ENCODE results near the gene GAGE10. TPM values are rescaled to one million over a fixed set of nuclear protein-coding genes. Genes with fewer than 3 reads are reported as not detected.

The GAGE10 gene
- total RNA-seq, 1 donor from 2014 or later = not detected

DNA sequence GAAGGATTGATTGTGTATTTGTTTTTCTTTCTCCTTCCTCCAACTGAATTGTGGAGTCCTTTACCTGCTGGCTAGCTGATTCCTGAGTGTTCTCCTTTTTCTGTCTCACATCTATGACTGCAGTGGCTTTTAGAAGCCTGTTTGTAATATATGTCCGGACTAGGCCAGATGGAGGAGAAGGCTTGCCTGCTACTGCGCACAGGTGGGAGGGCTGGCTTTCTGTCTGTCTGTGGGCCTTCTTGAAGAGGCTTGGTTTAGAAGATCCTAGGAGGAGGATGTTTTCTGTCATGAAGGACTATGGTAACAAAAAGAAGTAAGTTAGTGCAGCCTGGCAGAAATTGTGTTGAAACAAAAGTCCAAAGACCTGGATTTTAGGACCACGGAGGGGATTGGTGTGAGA lies 25.4 kb upstream of the GAGE10 start:
- Histone ChIP-seq H3K27me3 (ENCODE audit: control insufficient read depth, insufficient read depth, low read length) (no peaks in the 10 kb centered on the region), H3K4me3 (ENCODE audit: low read depth, low read length) (no peak overlapping the region), H3K36me3 (ENCODE audit: control insufficient read depth, insufficient read depth, low read length) (no peaks in the 10 kb centered on the region)
- TF ChIP-seq, protein P1, sequence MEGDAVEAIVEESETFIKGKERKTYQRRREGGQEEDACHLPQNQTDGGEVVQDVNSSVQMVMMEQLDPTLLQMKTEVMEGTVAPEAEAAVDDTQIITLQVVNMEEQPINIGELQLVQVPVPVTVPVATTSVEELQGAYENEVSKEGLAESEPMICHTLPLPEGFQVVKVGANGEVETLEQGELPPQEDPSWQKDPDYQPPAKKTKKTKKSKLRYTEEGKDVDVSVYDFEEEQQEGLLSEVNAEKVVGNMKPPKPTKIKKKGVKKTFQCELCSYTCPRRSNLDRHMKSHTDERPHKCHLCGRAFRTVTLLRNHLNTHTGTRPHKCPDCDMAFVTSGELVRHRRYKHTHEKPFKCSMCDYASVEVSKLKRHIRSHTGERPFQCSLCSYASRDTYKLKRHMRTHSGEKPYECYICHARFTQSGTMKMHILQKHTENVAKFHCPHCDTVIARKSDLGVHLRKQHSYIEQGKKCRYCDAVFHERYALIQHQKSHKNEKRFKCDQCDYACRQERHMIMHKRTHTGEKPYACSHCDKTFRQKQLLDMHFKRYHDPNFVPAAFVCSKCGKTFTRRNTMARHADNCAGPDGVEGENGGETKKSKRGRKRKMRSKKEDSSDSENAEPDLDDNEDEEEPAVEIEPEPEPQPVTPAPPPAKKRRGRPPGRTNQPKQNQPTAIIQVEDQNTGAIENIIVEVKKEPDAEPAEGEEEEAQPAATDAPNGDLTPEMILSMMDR (IDR thresholded peaks at IDR 0.05; ENCODE audit: insufficient read depth, low read length, poor library complexity, severe bottlenecking) = no peak
- DNase-seq (ENCODE audit: low read depth) = no peak

DNA sequence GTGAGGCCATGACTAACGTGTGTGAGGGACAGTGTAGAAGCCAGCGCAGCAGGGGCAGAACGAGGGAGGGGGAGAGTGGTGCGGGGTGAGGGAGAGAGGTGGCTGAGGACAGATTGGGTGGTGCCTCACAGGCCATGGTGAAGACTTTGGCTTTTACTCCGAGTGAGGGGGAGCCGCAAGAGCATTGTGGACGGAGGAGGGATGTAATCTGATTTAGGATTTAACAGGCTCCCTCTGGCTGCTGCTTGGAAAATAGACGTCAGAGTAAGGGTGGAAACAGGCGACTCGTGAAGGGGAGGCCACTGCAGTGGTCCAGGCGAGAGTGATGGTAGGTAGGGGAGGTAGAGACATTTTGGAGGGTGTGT lies 20.8 kb upstream of the GAGE10 start:
- H3K36me3 ChIP-seq (ENCODE audit: control insufficient read depth, insufficient read depth, low read length) = no peaks in the 10 kb centered on the region
- DNase-seq (ENCODE audit: low read depth) = no peak
- TF ChIP-seq, protein P1 (IDR thresholded peaks at IDR 0.05; ENCODE audit: insufficient read depth, low read length, poor library complexity, severe bottlenecking) = peak; percentile 18
- no peak overlapping the region for H3K4me3 ChIP-seq (ENCODE audit: low read depth, low read length)
- H3K27me3 ChIP-seq (ENCODE audit: control insufficient read depth, insufficient read depth, low read length) = no peaks in the 10 kb centered on the region

DNA sequence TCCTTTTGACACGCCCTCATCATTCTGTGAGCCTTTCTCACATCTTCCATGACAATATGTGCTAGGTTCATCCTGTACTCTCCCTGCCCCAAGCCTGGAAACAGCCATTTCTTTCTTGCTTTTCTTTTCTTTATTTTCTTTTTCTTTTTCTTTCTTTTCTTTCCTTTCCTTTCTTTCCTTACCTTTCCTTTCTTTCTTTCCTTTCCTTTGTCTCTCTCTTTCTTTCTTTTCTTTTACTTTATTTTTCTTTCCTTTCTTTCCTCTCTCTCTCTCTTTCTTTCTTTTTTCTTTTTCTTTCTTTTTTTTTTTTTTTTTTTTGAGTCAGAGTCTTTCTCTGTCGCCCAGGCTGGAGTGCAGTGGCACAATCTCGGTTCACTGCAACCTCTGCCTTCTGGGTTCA lies 19.2 kb upstream of the GAGE10 start:
- H3K4me3 ChIP-seq (ENCODE audit: low read depth, low read length) = no peak overlapping the region
- no peaks in the 10 kb centered on the region for H3K27me3 ChIP-seq (ENCODE audit: control insufficient read depth, insufficient read depth, low read length)
- H3K36me3 ChIP-seq (ENCODE audit: control insufficient read depth, insufficient read depth, low read length) = no peaks in the 10 kb centered on the region
- TF ChIP-seq, protein P1 (IDR thresholded peaks at IDR 0.05; ENCODE audit: insufficient read depth, low read length, poor library complexity, severe bottlenecking) = no peak
- DNase-seq (ENCODE audit: low read depth) = no peak

DNA sequence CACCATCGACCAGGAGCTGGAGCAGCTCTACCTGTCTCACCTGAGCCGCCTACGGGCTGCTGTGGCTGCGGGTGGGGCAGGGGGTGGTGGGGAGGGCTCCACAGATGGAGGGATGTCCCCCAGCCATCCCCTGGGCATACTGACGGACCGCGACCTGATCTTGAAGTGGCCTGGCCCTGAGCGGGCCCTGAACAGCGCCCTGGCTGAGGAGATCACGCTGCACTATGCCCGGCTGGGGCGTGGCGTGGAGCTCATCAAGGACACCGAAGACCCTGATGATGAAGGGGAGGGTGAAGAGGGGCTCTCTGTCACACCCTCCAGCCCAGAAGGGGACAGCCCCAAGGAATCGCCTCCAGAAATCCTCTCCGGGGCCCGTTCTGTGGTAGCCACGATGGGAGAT lies 17.3 kb upstream of the GAGE10 start:
- H3K27me3 ChIP-seq (ENCODE audit: control insufficient read depth, insufficient read depth, low read length) = no peaks in the 10 kb centered on the region
- TF ChIP-seq, protein P1 (IDR thresholded peaks at IDR 0.05; ENCODE audit: insufficient read depth, low read length, poor library complexity, severe bottlenecking) = no peak
- no peak for DNase-seq (ENCODE audit: low read depth)
- no peak overlapping the region for H3K4me3 ChIP-seq (ENCODE audit: low read depth, low read length)
- H3K36me3 ChIP-seq (ENCODE audit: control insufficient read depth, insufficient read depth, low read length) = no peaks in the 10 kb centered on the region

DNA sequence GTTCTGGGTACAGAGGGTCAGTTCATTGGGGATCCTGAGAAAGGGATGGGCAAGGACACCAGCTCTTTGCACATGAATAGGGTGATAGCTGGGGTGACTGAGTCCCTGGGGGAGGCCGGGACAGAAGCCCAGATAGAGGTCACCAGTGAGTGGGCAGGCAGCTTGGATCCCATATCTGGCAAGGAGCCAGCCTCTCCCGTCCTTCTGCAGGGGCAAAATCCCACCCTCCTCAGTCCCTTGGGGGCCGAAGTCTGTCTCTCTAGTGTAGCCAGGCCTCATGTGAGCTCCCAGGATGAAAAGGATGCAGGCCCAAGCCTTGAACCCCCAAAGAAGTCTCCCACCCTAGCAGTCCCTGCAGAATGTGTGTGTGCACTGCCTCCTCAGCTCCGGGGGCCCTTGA lies 16.9 kb upstream of the GAGE10 start:
- no peak for DNase-seq (ENCODE audit: low read depth)
- H3K27me3 ChIP-seq (ENCODE audit: control insufficient read depth, insufficient read depth, low read length) = no peaks in the 10 kb centered on the region
- no peaks in the 10 kb centered on the region for H3K36me3 ChIP-seq (ENCODE audit: control insufficient read depth, insufficient read depth, low read length)
- no peak overlapping the region for H3K4me3 ChIP-seq (ENCODE audit: low read depth, low read length)
- TF ChIP-seq, protein P1 (IDR thresholded peaks at IDR 0.05; ENCODE audit: insufficient read depth, low read length, poor library complexity, severe bottlenecking) = no peak

DNA sequence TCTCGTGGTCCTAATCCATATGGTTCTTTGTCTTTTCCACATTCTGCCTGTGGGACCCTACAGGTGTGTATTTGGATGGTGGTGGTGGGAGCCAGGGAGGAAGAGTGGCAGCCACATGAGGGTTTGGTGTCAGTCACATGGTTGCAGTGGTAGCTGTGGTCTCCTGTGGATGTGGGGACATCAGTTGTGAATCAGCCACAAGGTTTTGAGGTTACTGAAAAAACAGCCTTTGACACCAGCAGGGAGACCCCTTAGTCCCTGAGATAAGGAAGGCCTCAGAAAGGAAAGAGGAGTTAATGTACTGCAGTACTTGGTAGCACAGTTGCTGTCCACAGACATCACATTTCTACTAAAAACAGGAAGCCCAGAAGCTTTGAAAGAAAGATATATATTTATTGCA lies 15.8 kb upstream of the GAGE10 start:
- no peak overlapping the region for H3K4me3 ChIP-seq (ENCODE audit: low read depth, low read length)
- H3K27me3 ChIP-seq (ENCODE audit: control insufficient read depth, insufficient read depth, low read length) = no peaks in the 10 kb centered on the region
- no peak for DNase-seq (ENCODE audit: low read depth)
- TF ChIP-seq, protein P1 (IDR thresholded peaks at IDR 0.05; ENCODE audit: insufficient read depth, low read length, poor library complexity, severe bottlenecking) = no peak
- no peaks in the 10 kb centered on the region for H3K36me3 ChIP-seq (ENCODE audit: control insufficient read depth, insufficient read depth, low read length)
